Measurements from ENCODE around the gene CDRT4. TPM values are rescaled to one million over a fixed set of nuclear protein-coding genes. Genes with fewer than 3 reads are reported as not detected.

The CDRT4 gene
- total RNA-seq, result 1.3 and 1.8 TPM in 2 replicates

GRCh38 chr17:15467592-15467991, at the start of gene CDRT4:
CDRT4 (minus strand) TSS chr17:15467621; CDS start chr17:15440238, 27,383 bp downstream.

Other genes with a start within 250 kb of the CDRT4 start
- gene PMP22, start 202.3 kb downstream of the CDRT4 start, total RNA-seq, result 96.4 and 139 TPM in 2 replicates
- 0.15 and 0.50 TPM in 2 replicates for gene TEKT3, start 126.0 kb downstream of the CDRT4 start, total RNA-seq
- 21.3 and 22.8 TPM in 2 replicates for gene TVP23C, start 95.9 kb upstream of the CDRT4 start, total RNA-seq
- 0.15 and 0.50 TPM in 2 replicates for gene FBXW10B, start 152.1 kb upstream of the CDRT4 start, total RNA-seq
- gene TRIM16, start 216.7 kb upstream of the CDRT4 start, total RNA-seq, result 46.4 and 55.1 TPM in 2 replicates
- 43.1 and 76.6 TPM in 2 replicates for gene ZNF286A, start 232.1 kb upstream of the CDRT4 start, total RNA-seq

Measured in smooth muscle cell of trachea (primary cell).